NCI-H82 (cell line): Measurements from ENCODE around the gene RAB43.

Experiments used
- DNase-seq: peaks from one replicate; lab custom pipeline; 2025; lab: John Stamatoyannopoulos, UW

RAB43 gene

DNA sequence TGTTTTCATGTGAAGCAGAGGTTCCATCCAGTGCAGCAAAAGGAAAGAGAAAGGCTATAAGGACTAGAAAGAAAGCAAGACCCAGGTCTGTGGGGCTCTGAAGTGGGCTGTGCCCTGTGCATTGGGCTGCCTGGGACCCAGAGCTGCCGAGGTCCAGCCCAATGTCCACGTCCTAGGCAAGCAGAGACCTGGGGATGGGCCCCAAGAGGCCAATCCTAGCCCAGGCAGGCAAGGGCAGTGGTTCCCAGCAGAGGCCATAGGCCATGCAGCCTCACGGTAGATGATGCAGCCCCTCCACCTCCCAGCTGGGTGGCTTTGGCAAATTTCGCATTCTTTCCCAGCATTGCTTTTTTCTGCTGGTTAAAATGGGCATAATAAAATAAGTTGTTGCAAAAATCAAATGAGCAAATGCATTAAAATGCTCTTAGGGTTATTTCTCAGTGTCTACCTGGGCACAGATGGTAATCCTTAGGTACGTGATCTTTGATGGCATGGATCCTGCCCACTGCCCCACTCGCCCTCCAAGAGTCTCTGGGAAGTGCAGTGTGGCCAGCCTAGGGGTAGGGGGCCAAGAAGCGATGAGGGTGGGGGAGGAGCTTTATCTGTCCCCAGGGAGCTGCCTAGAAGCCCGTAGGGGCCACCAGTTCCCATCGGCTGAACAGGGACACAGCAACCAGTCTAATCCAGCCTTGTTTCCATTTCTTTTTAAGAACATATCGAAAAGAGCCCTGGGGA, 83.3 kb downstream of the RAB43 start:
- DNase-seq = peak; percentile 23
